DND-41 (cell line): ENCODE measurements around the gene TTR.

Experiments
- EZH2 ChIP-seq: IDR thresholded peaks from 3 replicates; pipeline ENCODE4 v1.6.1; 2012; ENCODE audit warnings: borderline replicate concordance, low read depth, mild to moderate bottlenecking, moderate library complexity, low read length, inconsistent platforms; ENCODE audit not compliant: severe bottlenecking
- TF ChIP-seq, protein P1 (sequence below): IDR thresholded peaks from 2 replicates; pipeline ENCODE4 v1.5.1; 2012; ENCODE audit warnings: borderline replicate concordance, low read length, moderate library complexity, mild to moderate bottlenecking; ENCODE audit not compliant: poor library complexity, severe bottlenecking; ENCODE audit errors: extremely low read depth

DNA sequence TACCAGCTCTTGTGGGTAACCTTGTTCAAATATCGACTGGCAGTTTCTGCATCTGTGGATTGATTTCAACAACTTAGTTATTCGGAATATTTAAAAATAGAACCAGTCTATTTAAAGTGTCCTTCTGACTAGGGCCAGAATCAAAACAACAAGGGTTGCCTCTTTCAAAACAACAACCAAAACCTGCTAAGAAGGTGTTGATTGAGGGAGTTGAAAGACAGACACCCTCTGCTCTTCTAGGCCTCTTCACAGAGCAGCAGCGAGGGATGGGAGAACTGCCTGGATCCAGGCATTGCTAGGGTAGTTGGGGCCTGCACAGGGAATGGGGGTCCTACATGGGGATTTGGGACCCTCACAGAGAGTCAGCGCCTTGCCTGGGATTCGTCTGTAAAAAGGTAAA is 19.8 kb downstream of the TTR start:
- TF ChIP-seq, protein P1, sequence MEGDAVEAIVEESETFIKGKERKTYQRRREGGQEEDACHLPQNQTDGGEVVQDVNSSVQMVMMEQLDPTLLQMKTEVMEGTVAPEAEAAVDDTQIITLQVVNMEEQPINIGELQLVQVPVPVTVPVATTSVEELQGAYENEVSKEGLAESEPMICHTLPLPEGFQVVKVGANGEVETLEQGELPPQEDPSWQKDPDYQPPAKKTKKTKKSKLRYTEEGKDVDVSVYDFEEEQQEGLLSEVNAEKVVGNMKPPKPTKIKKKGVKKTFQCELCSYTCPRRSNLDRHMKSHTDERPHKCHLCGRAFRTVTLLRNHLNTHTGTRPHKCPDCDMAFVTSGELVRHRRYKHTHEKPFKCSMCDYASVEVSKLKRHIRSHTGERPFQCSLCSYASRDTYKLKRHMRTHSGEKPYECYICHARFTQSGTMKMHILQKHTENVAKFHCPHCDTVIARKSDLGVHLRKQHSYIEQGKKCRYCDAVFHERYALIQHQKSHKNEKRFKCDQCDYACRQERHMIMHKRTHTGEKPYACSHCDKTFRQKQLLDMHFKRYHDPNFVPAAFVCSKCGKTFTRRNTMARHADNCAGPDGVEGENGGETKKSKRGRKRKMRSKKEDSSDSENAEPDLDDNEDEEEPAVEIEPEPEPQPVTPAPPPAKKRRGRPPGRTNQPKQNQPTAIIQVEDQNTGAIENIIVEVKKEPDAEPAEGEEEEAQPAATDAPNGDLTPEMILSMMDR, result no peak
- no peak for TF ChIP-seq EZH2
